GM12801 (cell line): ENCODE data around the gene KLK7.

Source experiments
- TF ChIP-seq, protein P1 (sequence below): IDR thresholded peaks from one replicate; pipeline ENCODE4 v1.5.1; 2011; ENCODE audit warnings: control low read depth; ENCODE audit not compliant: insufficient read length; ENCODE audit errors: extremely low read depth

The KLK7 gene

GRCh38 chr19:51002089-51002532, 18.4 kb upstream of the KLK7 start:
- TF ChIP-seq, protein P1, sequence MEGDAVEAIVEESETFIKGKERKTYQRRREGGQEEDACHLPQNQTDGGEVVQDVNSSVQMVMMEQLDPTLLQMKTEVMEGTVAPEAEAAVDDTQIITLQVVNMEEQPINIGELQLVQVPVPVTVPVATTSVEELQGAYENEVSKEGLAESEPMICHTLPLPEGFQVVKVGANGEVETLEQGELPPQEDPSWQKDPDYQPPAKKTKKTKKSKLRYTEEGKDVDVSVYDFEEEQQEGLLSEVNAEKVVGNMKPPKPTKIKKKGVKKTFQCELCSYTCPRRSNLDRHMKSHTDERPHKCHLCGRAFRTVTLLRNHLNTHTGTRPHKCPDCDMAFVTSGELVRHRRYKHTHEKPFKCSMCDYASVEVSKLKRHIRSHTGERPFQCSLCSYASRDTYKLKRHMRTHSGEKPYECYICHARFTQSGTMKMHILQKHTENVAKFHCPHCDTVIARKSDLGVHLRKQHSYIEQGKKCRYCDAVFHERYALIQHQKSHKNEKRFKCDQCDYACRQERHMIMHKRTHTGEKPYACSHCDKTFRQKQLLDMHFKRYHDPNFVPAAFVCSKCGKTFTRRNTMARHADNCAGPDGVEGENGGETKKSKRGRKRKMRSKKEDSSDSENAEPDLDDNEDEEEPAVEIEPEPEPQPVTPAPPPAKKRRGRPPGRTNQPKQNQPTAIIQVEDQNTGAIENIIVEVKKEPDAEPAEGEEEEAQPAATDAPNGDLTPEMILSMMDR: no peak

DNA sequence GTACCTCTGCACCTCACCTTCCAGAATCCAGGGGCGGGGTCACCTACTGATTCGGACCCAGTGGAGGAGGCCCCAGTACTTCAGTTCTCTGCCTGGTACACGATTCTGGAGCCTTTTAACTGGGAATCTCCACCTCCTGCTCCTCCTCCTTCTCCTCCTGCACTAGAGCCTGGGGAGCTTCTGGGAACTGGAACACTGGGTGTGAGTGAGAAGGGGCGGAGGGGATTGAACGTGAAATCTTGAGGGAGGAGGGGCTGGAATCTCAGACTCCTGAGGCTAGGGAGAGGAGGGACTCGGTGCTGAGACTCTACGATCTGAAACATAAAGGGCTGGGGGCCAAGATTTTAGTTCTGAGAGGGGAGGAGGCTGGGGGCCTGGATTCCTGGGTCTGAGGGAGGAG, 17.8 kb upstream of the KLK7 start, which contains the start of gene KLK8:
TSS of gene KLK8 (minus strand) at position 90 of the 400 bp plus-strand sequence. CDS start 437 bp downstream, outside the sequence.
- TF ChIP-seq, protein P1: no peak

- TF ChIP-seq, protein P1: no peak
These were observed 17.3 kb upstream of the KLK7 start for GRCh38 chr19:51000981-51001380.

DNA sequence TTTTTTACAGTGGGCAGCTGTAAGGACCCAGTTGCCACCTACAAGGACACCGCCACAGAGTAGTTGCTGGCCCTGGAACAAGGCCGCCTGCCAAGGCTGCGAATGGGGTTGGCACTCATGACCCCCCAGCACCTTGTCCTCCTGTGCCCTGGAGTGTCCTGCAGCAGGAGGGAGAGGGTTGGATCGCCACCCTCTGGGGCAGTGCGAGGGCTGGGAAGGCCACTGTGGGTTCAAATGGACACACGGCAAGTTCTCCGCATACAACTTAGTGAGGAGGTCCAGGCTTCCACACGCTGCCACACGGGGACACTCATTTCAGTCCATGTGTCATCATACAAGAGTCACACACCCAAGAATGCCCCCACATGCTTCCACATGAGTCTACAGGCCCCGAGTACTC, 16.7 kb upstream of the KLK7 start:
- TF ChIP-seq, protein P1: no peak

DNA sequence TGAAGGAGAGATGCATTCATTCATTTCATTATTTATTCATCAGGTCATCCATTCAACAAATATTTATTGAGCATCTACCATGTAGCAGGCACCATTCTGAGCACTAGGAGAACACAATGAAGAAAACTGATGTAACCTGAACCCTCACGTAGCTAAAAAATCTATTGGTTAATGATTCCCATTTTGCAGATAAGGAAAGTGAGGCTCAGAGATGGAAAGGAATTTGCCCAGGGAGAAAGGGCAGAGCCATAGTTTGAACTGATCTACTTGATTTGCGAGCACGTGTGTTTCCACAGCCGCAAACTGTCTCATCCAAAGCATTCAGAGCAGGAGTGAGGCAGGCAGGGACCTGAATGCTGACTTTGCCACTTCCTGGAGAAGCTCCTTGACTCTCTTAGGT, 15.0 kb upstream of the KLK7 start:
- TF ChIP-seq, protein P1: no peak

DNA sequence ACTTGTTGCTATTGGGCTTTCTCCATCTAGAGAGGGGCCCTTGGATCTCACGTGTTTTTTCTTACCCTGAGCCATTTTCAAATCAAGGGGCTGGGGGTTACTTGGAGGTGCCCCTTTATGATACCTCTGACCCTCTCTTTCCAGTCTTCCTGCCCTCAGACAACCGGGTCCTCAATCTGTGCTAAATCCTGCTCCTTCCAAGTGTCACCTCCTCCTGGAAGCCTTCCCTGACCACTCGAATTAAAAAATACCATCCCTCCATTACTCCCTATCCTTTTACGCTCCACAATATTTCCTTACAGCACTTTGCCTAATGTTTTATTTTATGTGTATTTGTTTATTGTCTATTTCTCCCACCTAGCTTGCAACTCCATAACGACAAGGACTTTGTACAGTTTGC, 14.3 kb upstream of the KLK7 start:
- TF ChIP-seq, protein P1: no peak

DNA sequence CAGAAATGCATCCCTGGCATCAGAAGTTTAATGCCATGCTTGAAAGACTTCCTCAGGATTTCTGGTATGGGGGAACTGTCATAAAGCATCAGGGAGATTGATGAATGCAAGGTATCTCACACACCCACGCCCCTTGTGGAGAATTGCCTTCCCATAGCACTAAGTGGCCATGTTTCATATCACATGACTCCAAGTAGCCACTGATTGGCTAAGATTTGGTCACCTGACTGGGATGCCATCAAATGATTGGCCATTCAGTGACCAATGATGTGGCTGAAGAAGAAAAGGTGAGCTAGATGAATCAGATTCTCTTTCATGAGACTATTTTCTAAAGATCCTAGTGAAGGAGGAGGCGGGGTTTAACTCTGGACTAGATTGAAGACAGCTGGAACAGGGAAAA, 10.4 kb upstream of the KLK7 start:
- TF ChIP-seq, protein P1: no peak

DNA sequence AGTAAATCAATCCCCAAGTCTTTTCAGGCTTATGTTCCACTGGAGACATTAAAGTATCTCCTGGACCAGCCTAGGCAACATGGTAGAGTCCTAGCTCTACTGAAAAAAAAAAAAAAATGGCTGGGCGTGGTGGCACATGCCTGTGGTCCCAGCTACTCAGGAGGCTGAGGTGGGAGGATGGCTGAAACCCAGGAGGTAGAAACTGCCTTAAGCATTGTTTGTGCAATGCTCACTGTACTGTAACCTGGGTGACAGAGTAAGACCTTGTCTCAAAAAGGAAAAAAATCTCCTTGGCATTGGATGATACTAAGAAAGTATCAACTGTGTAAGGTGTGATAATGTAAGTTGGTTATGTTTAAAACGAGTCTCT, 8.9 kb upstream of the KLK7 start:
- TF ChIP-seq, protein P1: no peak
